Neural progenitor cell (in vitro differentiated cells): ENCODE results near the gene NUP54.

Source experiments
- CTCF ChIP-seq: fragments of 200-600 bp; sonication (generic); IDR thresholded peaks from 2 replicates; pipeline ENCODE4 v1.5.1; 2017; ENCODE audit warnings: antibody characterized with exemption, mild to moderate bottlenecking
- EZH2 ChIP-seq: fragments of 200-600 bp; sonication (generic); IDR thresholded peaks from 2 replicates; pipeline ENCODE4 v1.6.1; 2017; ENCODE audit warnings: antibody characterized with exemption, mild to moderate bottlenecking, moderate library complexity

DNA sequence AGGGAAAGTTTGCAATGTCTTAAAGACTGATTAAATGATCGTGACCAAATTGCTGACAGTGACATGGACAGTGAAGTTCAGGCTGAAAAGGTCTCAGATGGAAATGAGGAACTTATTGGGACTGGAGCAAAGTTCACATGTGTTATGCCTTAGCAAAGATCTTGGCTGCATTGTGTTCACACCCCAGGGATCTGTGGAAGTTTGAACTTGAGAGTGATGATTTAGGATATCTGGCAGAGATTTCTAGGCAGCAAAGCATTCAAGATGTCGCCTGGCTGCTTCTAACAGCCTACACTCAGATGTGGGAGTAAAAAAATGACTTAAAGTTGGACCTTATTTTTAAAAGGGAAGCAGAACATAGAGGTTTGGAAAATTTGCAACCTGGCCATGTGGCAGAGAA, 44.0 kb upstream of the NUP54 start:
- no peak for TF ChIP-seq CTCF
- no peak for TF ChIP-seq EZH2
